Panc1 (cell line): ENCODE results near the gene BAIAP2L2.
A peak's percentile ranks its signal among the peaks of the same experiment; 100 is the strongest.

ENCODE experiments used
- POLR2AphosphoS5 ChIP-seq: IDR thresholded peaks from 2 replicates; pipeline ENCODE4 v1.6.1; 2012; ENCODE audit warnings: mild to moderate bottlenecking, low read depth, low read length, moderate library complexity
- SIN3A ChIP-seq: IDR thresholded peaks from 2 replicates; pipeline ENCODE4 v1.6.1; 2012; ENCODE audit warnings: low read depth, mild to moderate bottlenecking, low read length, moderate library complexity, borderline replicate concordance; ENCODE audit not compliant: insufficient read depth
- TCF7L2 ChIP-seq: IDR thresholded peaks from 2 replicates; pipeline ENCODE4 v1.6.1; 2011; ENCODE audit warnings: mild to moderate bottlenecking, low read depth, low read length, inconsistent platforms
- TF ChIP-seq, protein P1 (sequence below): fragments of 450-650 bp; IDR thresholded peaks from 2 replicates; pipeline ENCODE4 v1.5.1; 2017; ENCODE audit warnings: mild to moderate bottlenecking
- TF ChIP-seq, protein P2 (sequence below), 2 experiments: IDR thresholded peaks; 2 replicates each; pipeline ENCODE4 v1.6.1; 2011 to 2012; ENCODE audit warnings: low read depth in 2 of 2, control low read depth in 1 of 2, low read length in 1 of 2, mild to moderate bottlenecking in 1 of 2, moderate library complexity in 1 of 2; ENCODE audit not compliant: insufficient read depth in 1 of 2

GRCh38 chr22:38114484-38115398 lies 4.3 kb upstream of the BAIAP2L2 start:
- TF ChIP-seq, protein P1, sequence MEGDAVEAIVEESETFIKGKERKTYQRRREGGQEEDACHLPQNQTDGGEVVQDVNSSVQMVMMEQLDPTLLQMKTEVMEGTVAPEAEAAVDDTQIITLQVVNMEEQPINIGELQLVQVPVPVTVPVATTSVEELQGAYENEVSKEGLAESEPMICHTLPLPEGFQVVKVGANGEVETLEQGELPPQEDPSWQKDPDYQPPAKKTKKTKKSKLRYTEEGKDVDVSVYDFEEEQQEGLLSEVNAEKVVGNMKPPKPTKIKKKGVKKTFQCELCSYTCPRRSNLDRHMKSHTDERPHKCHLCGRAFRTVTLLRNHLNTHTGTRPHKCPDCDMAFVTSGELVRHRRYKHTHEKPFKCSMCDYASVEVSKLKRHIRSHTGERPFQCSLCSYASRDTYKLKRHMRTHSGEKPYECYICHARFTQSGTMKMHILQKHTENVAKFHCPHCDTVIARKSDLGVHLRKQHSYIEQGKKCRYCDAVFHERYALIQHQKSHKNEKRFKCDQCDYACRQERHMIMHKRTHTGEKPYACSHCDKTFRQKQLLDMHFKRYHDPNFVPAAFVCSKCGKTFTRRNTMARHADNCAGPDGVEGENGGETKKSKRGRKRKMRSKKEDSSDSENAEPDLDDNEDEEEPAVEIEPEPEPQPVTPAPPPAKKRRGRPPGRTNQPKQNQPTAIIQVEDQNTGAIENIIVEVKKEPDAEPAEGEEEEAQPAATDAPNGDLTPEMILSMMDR, result peak; percentile 93
- TF ChIP-seq SIN3A (no peak), POLR2AphosphoS5 (no peak), TCF7L2 (no peak)
- TF ChIP-seq, protein P2, sequence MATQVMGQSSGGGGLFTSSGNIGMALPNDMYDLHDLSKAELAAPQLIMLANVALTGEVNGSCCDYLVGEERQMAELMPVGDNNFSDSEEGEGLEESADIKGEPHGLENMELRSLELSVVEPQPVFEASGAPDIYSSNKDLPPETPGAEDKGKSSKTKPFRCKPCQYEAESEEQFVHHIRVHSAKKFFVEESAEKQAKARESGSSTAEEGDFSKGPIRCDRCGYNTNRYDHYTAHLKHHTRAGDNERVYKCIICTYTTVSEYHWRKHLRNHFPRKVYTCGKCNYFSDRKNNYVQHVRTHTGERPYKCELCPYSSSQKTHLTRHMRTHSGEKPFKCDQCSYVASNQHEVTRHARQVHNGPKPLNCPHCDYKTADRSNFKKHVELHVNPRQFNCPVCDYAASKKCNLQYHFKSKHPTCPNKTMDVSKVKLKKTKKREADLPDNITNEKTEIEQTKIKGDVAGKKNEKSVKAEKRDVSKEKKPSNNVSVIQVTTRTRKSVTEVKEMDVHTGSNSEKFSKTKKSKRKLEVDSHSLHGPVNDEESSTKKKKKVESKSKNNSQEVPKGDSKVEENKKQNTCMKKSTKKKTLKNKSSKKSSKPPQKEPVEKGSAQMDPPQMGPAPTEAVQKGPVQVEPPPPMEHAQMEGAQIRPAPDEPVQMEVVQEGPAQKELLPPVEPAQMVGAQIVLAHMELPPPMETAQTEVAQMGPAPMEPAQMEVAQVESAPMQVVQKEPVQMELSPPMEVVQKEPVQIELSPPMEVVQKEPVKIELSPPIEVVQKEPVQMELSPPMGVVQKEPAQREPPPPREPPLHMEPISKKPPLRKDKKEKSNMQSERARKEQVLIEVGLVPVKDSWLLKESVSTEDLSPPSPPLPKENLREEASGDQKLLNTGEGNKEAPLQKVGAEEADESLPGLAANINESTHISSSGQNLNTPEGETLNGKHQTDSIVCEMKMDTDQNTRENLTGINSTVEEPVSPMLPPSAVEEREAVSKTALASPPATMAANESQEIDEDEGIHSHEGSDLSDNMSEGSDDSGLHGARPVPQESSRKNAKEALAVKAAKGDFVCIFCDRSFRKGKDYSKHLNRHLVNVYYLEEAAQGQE (IDR thresholded peaks at IDR 0.05; ENCODE audit: insufficient read depth in 1 of 2, low read depth in 2 of 2, low read length in 1 of 2), result no peak
